GM23248 (cell line): ENCODE results near the gene CFL2.
"Not testable (repeated sequence)": the region's sequence is repeated elsewhere in the genome, so short reads cannot be mapped to it uniquely, and the experiment has no call there.

Experiments
- EZH2 ChIP-seq: fragments of 200-600 bp; sonication (generic); IDR thresholded peaks from 2 replicates; pipeline ENCODE4 v1.6.1; 2018; ENCODE audit warnings: antibody characterized with exemption, mild to moderate bottlenecking; ENCODE audit not compliant: insufficient read depth, poor library complexity, severe bottlenecking
- EZH2phosphoT487 ChIP-seq: fragments of 200-600 bp; sonication (generic); IDR thresholded peaks from 2 replicates; pipeline ENCODE4 v1.6.1; 2018; ENCODE audit warnings: antibody characterized with exemption, moderate library complexity, mild to moderate bottlenecking, low read depth; ENCODE audit not compliant: insufficient read depth

- TF ChIP-seq EZH2, EZH2phosphoT487: not testable (repeated sequence)
Observed at GRCh38 chr14:34694216-34694615, 20.2 kb downstream of the CFL2 start.
